ENCODE measurements around the gene SLC37A2. TPM values are rescaled to one million over a fixed set of nuclear protein-coding genes. Genes with fewer than 3 reads are reported as not detected.
"Not testable (repeated sequence)": the region's sequence is repeated elsewhere in the genome, so short reads cannot be mapped to it uniquely, and the experiment has no call there.

Gene SLC37A2
- 1.1 TPM for polyA plus RNA-seq (2012; ENCODE audit: insufficient read depth, insufficient read length, low read depth)

DNA sequence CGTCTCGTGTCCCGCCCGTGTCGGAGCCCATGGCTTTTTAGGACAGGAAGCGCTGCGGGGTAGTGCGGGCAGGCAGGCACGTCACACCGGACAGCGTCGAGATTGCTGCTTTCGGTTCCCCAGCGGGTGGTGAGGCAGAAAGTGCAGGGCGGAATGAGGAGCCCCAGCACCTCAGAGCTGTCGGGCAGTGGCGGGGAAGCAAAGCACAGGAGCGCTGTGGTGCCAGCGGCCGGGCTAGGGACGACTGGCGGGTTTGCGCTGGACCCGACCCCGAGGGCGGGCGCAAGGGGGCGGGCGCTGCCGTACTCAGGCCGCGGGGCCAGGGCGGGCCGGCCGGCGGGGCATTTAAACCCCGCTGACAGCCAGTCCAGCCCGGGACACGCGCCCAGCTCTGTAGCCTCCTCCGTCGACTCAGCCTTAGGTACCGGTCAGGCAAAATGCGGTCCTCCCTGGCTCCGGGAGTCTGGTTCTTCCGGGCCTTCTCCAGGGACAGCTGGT, at the start of gene SLC37A2:
Gene SLC37A2, plus strand, starts transcription at position 375 of the 498 bp plus-strand sequence. Its CDS starts 63 bp downstream, at position 438.
- Histone ChIP-seq H3K36me3 (no peaks in the 10 kb centered on the region), H3K27me3 (peaks cover 52% of the 10 kb centered on the region), H3K4me3 (ENCODE audit: low read depth, low read length) (peak within 1 kb of the TSS; percentile 44), H3K4me1 (no peaks in the 10 kb centered on the region), H3K9me3 (no peaks in the 10 kb centered on the region)
- TF ChIP-seq, protein P1, sequence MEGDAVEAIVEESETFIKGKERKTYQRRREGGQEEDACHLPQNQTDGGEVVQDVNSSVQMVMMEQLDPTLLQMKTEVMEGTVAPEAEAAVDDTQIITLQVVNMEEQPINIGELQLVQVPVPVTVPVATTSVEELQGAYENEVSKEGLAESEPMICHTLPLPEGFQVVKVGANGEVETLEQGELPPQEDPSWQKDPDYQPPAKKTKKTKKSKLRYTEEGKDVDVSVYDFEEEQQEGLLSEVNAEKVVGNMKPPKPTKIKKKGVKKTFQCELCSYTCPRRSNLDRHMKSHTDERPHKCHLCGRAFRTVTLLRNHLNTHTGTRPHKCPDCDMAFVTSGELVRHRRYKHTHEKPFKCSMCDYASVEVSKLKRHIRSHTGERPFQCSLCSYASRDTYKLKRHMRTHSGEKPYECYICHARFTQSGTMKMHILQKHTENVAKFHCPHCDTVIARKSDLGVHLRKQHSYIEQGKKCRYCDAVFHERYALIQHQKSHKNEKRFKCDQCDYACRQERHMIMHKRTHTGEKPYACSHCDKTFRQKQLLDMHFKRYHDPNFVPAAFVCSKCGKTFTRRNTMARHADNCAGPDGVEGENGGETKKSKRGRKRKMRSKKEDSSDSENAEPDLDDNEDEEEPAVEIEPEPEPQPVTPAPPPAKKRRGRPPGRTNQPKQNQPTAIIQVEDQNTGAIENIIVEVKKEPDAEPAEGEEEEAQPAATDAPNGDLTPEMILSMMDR (IDR thresholded peaks at IDR 0.05; ENCODE audit: low read depth, low read length): no peak
- peak; percentile 44 for DNase-seq

DNA sequence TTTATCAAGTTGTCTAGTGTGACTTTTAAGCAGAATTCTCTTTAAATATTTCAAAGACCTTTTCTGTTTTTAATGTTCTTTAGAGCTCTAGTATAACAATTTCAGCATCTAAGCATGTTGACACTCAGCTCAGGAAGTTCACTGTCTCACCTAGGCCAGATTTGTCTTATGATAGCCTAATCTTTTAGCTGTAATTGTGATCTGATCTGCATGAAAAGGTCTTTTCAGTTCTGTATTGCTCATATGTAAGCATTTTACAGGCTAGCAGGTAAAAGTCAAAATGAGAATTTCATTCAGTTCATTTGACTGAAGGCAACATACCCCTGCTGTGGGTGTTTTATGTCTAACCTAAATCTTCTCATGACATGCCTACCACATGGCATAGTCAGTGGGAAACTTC, 46.7 kb upstream of the SLC37A2 start:
- Histone ChIP-seq H3K27me3 (no peaks in the 10 kb centered on the region), H3K9me3 (no peaks in the 10 kb centered on the region), H3K36me3 (no peaks in the 10 kb centered on the region), H3K4me3 (ENCODE audit: low read depth, low read length) (no peak overlapping the region), H3K4me1 (no peaks in the 10 kb centered on the region)
- TF ChIP-seq, protein P1 (IDR thresholded peaks at IDR 0.05; ENCODE audit: low read depth, low read length): no peak
- DNase-seq: no peak

DNA sequence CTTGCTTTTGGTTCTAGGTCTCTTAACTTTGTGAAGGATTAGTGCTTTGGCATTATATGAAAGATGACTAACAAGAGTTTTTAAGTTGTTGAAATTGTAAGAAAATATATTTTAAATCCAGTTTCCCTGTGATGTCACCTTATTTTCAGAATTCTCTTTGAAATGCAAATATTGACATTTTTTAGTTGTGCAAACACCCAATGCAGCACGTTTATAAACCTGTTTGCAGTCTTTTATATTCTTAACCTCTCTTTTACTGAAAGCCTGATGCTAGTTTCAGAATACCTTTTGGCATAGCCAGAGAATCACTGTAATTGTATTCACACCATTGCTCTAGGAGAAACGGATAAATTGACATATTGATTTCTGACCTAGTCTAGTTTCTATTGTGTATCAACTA, 42.8 kb upstream of the SLC37A2 start:
- no peaks in the 10 kb centered on the region for H3K4me1 ChIP-seq
- DNase-seq: no peak
- H3K9me3 ChIP-seq: no peaks in the 10 kb centered on the region
- no peak overlapping the region for H3K4me3 ChIP-seq (ENCODE audit: low read depth, low read length)
- no peaks in the 10 kb centered on the region for H3K27me3 ChIP-seq
- H3K36me3 ChIP-seq: no peaks in the 10 kb centered on the region
- TF ChIP-seq, protein P1 (IDR thresholded peaks at IDR 0.05; ENCODE audit: low read depth, low read length): no peak

DNA sequence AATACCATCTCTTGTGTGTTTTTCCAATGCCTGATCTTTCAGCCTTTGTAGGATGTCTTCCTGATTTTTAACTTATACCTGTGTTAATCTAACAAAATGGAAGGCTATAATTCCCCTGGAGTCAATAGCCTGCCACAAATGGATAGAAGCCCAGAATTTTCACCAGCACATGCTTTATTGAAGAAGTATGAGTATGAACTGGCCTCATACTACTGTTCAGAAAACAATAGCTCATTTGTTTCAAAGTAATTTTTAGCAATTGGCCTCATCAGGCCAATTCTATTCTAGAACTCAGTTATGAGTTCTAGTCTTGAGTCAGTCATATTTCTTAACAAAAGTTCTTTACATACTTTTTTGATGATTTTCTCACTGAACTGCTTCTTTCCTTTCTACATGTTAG, 40.6 kb upstream of the SLC37A2 start:
- H3K4me3 ChIP-seq (ENCODE audit: low read depth, low read length): no peak overlapping the region
- H3K9me3 ChIP-seq: no peaks in the 10 kb centered on the region
- no peaks in the 10 kb centered on the region for H3K36me3 ChIP-seq
- H3K27me3 ChIP-seq: no peaks in the 10 kb centered on the region
- TF ChIP-seq, protein P1 (IDR thresholded peaks at IDR 0.05; ENCODE audit: low read depth, low read length): no peak
- no peaks in the 10 kb centered on the region for H3K4me1 ChIP-seq
- no peak for DNase-seq

DNA sequence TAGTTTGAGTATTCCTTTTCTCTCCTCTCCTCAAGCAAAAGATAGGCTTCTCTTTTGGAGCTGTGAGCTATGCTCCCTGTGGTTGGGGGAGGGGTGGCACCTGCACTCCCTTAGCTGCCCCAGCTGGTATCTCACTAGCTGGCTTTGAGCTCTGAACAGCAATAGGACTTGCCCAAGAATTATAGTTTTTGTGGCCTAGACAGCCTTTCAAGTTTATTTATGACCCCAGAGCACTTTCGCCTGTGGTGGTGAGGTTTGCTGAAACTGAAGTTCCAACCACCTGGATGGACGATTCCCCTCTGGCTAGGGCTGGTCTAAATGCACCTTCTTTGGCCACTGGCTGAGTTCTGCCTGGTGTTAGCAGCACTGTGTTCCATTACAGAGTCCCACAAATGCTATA, 37.1 kb upstream of the SLC37A2 start:
- Histone ChIP-seq H3K36me3 (no peaks in the 10 kb centered on the region), H3K4me1 (no peaks in the 10 kb centered on the region), H3K4me3 (ENCODE audit: low read depth, low read length) (no peak overlapping the region), H3K27me3 (no peaks in the 10 kb centered on the region), H3K9me3 (no peaks in the 10 kb centered on the region)
- DNase-seq: no peak
- TF ChIP-seq, protein P1 (IDR thresholded peaks at IDR 0.05; ENCODE audit: low read depth, low read length): no peak

DNA sequence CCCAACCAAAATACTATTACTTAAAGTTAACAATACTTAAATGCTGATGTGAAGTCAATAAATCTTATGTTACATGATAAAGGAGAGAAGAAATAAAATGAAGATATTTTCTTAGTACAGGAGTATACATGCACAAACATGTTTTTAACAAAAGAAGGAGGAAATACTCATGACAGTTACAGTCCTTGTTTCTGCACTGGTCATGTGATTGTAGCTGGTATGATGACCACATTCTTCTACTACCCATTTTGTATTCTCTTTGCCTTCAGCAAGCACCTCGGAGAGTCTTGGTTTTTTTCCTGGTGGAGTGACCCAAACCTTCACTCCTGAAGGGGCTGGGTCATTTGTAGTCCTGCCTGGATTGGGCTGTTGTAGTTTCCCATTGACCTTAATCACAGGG, 33.7 kb upstream of the SLC37A2 start:
- H3K27me3 ChIP-seq; H3K4me3 ChIP-seq (ENCODE audit: low read depth, low read length); H3K4me1 ChIP-seq; H3K36me3 ChIP-seq; DNase-seq; H3K9me3 ChIP-seq: not testable (repeated sequence)

DNA sequence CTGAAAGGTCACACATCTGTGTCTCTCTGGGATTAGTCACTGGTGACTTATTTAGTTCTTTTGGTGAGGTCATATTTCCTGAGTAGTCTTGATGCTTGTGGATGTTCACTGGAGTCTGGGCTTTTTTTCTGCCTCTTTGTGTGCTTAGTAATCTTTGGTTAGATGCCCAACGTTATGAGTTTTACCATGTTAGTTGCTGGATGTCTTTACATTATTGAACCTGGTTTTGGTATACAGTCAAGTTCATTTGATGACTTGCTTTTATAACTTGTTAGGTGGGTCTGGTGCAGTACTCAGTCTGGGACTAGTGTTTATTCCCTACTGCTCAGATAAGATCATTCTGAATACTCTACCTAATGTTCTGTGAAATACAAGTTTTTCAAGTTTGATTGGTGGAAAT, 26.2 kb upstream of the SLC37A2 start:
- TF ChIP-seq, protein P1 (IDR thresholded peaks at IDR 0.05; ENCODE audit: low read depth, low read length): no peak
- Histone ChIP-seq H3K4me3 (ENCODE audit: low read depth, low read length) (no peak overlapping the region), H3K36me3 (no peaks in the 10 kb centered on the region), H3K4me1 (no peaks in the 10 kb centered on the region), H3K27me3 (no peaks in the 10 kb centered on the region), H3K9me3 (no peaks in the 10 kb centered on the region)
- DNase-seq: no peak
